Panc1 (cell line): ENCODE results near the gene AHDC1. TPM values are rescaled to one million over a fixed set of nuclear protein-coding genes. Genes with fewer than 3 reads are reported as not detected.

Source experiments
- ATAC-seq: fragments of 200-7000 bp; cut with Tn5 transposase; 2 replicates; pipeline ENCODE4 v1.9.1; 2020; ENCODE audit warnings: mild to moderate bottlenecking, moderate library complexity
- BruUV-seq: library from RNA; stranded (reverse); fragments of 400-500 nt; replicated peaks from 2 replicates; lab custom pipeline; 2021; lab: Mats Ljungman, UMichigan
- CTCF ChIA-PET: fragments of 300-600 bp; sonication (Branson Sonifier 250); formaldehyde crosslinking; loops from one replicate; lab custom pipeline; 2022; ENCODE audit warnings: antibody characterized with exemption; lab: Charles Lee
- POLR2A ChIA-PET: fragments of 300-600 bp; sonication (Branson Sonifier 250); formaldehyde crosslinking; loops from one replicate; lab custom pipeline; 2022; ENCODE audit warnings: antibody characterized with exemption; lab: Charles Lee
- DNase-seq: peaks from one replicate; pipeline ENCODE4 v3.0.0-alpha.2; 2010; ENCODE audit warnings: low read depth, low spot score
- H3K27ac ChIP-seq: 2 replicates; pipeline ENCODE4 v1.5.1; 2011; ENCODE audit warnings: mild to moderate bottlenecking, low read length, inconsistent platforms
- H3K27me3 ChIP-seq: fragments of 200-500 bp; sonication (Bioruptor generic); 2 replicates; pipeline ENCODE4 v1.6.0; 2014; ENCODE audit warnings: low read length, inconsistent platforms; ENCODE audit not compliant: control insufficient read depth, insufficient read depth
- H3K36me3 ChIP-seq: fragments of 200-500 bp; sonication (Bioruptor generic); 2 replicates; pipeline ENCODE4 v1.5.1; 2014; ENCODE audit warnings: inconsistent platforms, mild to moderate bottlenecking, low read length, moderate library complexity; ENCODE audit not compliant: control insufficient read depth, insufficient read depth
- H3K4me1 ChIP-seq: 2 replicates; pipeline ENCODE4 v1.5.1; 2011; ENCODE audit warnings: inconsistent platforms, mild to moderate bottlenecking, low read length, moderate library complexity; ENCODE audit not compliant: control insufficient read depth, insufficient read depth
- H3K4me3 ChIP-seq, 2 experiments: 2 replicates each; pipeline ENCODE4 v1.5.1; 2011 to 2012; ENCODE audit warnings: low read depth in 2 of 2, low read length in 2 of 2, mild to moderate bottlenecking in 2 of 2, inconsistent platforms in 1 of 2, moderate library complexity in 1 of 2
- H3K9me3 ChIP-seq: fragments of 200-500 bp; sonication (Bioruptor generic); 2 replicates; pipeline ENCODE4 v1.5.1; 2014; ENCODE audit warnings: low read depth, mild to moderate bottlenecking, inconsistent platforms, low read length, moderate library complexity; ENCODE audit not compliant: control insufficient read depth, insufficient read depth
- POLR2AphosphoS5 ChIP-seq: IDR thresholded peaks from 2 replicates; pipeline ENCODE4 v1.6.1; 2012; ENCODE audit warnings: mild to moderate bottlenecking, low read depth, low read length, moderate library complexity
- SIN3A ChIP-seq: IDR thresholded peaks from 2 replicates; pipeline ENCODE4 v1.6.1; 2012; ENCODE audit warnings: low read depth, mild to moderate bottlenecking, low read length, moderate library complexity, borderline replicate concordance; ENCODE audit not compliant: insufficient read depth
- TCF7L2 ChIP-seq: IDR thresholded peaks from 2 replicates; pipeline ENCODE4 v1.6.1; 2011; ENCODE audit warnings: mild to moderate bottlenecking, low read depth, low read length, inconsistent platforms
- in situ Hi-C: cut with HindIII; loops from 2 replicates; pipeline ENCODE4 v1.10.0; 2016; ENCODE audit warnings: low sequenced_read_pairs, low pct_unique_long_range_greater_than_20kb
- intact Hi-C: fragments of 100-400 bp; cut with micrococcal nuclease; formaldehyde crosslinking; loops from one replicate; pipeline ENCODE4 v1.10.0; 2022; ENCODE audit not compliant: unreplicated experiment
- total RNA-seq: library from RNA; stranded (reverse); gene quantifications from one replicate; pipeline ENCODE4 v1.2.1, GENCODE V29; 2021; ENCODE audit not compliant: unreplicated experiment
- TF ChIP-seq, protein P1 (sequence below): fragments of 450-650 bp; IDR thresholded peaks from 2 replicates; pipeline ENCODE4 v1.5.1; 2017; ENCODE audit warnings: mild to moderate bottlenecking
- TF ChIP-seq, protein P2 (sequence below), 2 experiments: IDR thresholded peaks; 2 replicates each; pipeline ENCODE4 v1.6.1; 2011 to 2012; ENCODE audit warnings: low read depth in 2 of 2, control low read depth in 1 of 2, low read length in 1 of 2, mild to moderate bottlenecking in 1 of 2, moderate library complexity in 1 of 2; ENCODE audit not compliant: insufficient read depth in 1 of 2

Gene AHDC1
- total RNA-seq, 1 experiment from 2014 or later: 47.1 TPM

DNA sequence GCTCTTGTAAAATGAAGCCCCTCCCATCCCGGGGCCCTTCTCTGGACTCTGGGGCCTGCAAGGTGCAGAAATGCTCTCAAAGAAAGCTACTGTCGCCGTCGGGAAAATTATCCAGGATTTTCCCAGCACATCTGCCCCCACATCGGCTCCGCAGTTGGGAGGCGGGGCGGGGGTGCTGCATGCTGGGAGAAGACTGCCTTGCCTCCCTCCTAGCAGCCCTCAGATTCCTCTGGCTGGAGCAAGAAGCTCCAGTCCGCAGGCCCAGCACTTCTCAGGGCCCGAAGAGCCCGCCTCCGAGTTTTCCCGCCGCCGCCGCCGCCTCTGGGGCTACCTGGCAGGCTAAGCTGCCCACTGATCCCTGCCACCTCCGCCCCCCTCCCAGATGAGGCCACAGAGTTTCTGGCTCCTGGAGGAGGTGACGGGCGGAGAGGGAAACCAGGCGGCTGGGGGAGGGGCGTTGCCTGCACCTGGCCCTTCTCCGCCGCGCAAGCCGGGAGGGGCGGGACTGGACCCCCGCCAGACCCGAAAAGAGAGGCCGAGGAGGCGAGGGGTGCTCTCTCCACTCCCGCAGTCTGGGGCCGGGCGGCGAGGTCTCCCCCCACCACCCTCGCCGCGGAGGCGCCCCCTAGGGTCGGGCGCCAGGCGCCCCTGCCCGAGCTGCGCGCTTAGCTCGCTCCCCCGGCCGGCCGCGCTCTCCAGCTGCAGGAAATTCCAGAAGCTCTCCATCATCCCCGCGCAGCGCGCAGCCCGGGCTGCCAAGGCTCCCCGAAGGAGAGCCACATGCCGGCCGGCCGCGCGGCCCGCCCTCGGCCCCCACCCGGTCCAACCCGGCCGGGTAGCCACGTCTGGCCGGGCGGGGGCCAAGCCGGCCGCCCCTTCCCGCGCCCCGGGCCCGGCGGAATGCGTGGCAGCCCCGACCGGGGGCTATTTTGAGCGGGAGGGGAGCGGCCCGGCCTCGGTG is 28.8 kb downstream of the AHDC1 start:
- no peaks in the 10 kb centered on the region for H3K9me3 ChIP-seq
- no peaks in the 10 kb centered on the region for H3K27me3 ChIP-seq
- ChIA-PET CTCF (interaction anchor here (0.6 to 1.2 kb wide), 5 partner anchors 13 to 268 kb away, joined by 4 to 11 read pairs (median 5); no protein-coding TSS in a partner anchor), POLR2A (interaction anchor here (0.6 to 0.8 kb wide), 3 partner anchors 9 to 19 kb away, joined by 3 to 4 read pairs (median 3); no protein-coding TSS in a partner anchor)
- peak; percentile 62 for ATAC-seq
- peaks cover 67% of the 10 kb centered on the region for H3K4me1 ChIP-seq
- peak overlapping the region; percentile 91 for H3K27ac ChIP-seq
- no TSS peak for BruUV-seq
- in situ Hi-C loops (no loop called here), intact Hi-C loops (no loop called here)
- no peaks in the 10 kb centered on the region for H3K36me3 ChIP-seq
- DNase-seq: no peak
- H3K4me3 ChIP-seq: peak overlapping the region; percentile 36 to 56
- TF ChIP-seq POLR2AphosphoS5: peak; percentile 19
- TF ChIP-seq, protein P1, sequence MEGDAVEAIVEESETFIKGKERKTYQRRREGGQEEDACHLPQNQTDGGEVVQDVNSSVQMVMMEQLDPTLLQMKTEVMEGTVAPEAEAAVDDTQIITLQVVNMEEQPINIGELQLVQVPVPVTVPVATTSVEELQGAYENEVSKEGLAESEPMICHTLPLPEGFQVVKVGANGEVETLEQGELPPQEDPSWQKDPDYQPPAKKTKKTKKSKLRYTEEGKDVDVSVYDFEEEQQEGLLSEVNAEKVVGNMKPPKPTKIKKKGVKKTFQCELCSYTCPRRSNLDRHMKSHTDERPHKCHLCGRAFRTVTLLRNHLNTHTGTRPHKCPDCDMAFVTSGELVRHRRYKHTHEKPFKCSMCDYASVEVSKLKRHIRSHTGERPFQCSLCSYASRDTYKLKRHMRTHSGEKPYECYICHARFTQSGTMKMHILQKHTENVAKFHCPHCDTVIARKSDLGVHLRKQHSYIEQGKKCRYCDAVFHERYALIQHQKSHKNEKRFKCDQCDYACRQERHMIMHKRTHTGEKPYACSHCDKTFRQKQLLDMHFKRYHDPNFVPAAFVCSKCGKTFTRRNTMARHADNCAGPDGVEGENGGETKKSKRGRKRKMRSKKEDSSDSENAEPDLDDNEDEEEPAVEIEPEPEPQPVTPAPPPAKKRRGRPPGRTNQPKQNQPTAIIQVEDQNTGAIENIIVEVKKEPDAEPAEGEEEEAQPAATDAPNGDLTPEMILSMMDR: peak; percentile 79
- TF ChIP-seq TCF7L2: no peak
- TF ChIP-seq, protein P2, sequence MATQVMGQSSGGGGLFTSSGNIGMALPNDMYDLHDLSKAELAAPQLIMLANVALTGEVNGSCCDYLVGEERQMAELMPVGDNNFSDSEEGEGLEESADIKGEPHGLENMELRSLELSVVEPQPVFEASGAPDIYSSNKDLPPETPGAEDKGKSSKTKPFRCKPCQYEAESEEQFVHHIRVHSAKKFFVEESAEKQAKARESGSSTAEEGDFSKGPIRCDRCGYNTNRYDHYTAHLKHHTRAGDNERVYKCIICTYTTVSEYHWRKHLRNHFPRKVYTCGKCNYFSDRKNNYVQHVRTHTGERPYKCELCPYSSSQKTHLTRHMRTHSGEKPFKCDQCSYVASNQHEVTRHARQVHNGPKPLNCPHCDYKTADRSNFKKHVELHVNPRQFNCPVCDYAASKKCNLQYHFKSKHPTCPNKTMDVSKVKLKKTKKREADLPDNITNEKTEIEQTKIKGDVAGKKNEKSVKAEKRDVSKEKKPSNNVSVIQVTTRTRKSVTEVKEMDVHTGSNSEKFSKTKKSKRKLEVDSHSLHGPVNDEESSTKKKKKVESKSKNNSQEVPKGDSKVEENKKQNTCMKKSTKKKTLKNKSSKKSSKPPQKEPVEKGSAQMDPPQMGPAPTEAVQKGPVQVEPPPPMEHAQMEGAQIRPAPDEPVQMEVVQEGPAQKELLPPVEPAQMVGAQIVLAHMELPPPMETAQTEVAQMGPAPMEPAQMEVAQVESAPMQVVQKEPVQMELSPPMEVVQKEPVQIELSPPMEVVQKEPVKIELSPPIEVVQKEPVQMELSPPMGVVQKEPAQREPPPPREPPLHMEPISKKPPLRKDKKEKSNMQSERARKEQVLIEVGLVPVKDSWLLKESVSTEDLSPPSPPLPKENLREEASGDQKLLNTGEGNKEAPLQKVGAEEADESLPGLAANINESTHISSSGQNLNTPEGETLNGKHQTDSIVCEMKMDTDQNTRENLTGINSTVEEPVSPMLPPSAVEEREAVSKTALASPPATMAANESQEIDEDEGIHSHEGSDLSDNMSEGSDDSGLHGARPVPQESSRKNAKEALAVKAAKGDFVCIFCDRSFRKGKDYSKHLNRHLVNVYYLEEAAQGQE (IDR thresholded peaks at IDR 0.05; ENCODE audit: insufficient read depth in 1 of 2, low read depth in 2 of 2, low read length in 1 of 2): no peak
- TF ChIP-seq SIN3A: peak; percentile 44; the same call in 1 of the 2 replicates

DNA sequence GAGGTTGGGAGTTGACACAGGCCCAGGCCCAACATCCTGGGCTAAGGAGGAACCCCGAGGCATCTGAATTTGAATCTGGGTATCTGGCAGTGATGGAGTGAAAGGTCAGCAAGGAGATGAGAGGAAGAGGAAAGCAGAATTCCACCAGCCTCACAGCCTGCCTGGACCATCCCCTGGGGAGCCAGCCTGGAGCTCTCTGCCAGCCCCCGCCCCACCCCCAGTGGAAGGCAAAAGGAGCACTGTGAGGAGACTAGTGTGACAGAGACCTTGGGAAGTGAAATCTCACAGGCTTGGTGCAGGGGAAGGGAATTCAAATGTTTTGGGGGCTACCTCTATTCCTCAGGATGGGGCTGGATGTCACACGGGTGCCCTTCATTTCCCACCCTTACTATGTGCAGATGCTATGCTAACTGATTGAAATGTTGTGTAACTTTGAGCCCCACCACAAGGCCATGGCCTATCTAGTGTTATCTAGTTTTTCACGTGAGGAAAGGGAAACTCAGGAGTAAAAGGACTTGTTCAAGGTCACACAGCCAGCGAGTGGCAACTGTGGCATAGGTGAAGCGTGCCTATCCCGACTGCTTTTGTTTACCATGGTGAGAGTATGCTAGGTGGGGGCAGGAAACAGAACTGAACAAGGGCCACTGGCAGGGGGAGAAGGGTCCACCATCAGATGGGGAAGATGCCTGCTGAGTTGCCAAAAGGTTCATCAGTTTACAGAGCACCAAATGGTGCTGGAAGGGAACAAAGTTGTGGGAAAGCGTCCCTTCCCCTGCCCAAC is 29.8 kb downstream of the AHDC1 start:
- peaks cover 76% of the 10 kb centered on the region for H3K4me1 ChIP-seq
- BruUV-seq: no TSS peak
- POLR2A ChIA-PET: no interaction called here
- no peaks in the 10 kb centered on the region for H3K9me3 ChIP-seq
- H3K36me3 ChIP-seq: no peaks in the 10 kb centered on the region
- DNase-seq (no peak), ATAC-seq (no peak)
- H3K4me3 ChIP-seq: peak overlapping the region in 1 of 2 experiments; percentile 56; a peak in 2 of 4 replicates
- H3K27me3 ChIP-seq: no peaks in the 10 kb centered on the region
- in situ Hi-C loops: no loop called here
- no peak for TF ChIP-seq POLR2AphosphoS5
- TF ChIP-seq SIN3A: no peak
- TF ChIP-seq TCF7L2: no peak
- TF ChIP-seq, protein P1: no peak
- TF ChIP-seq, protein P2 (IDR thresholded peaks at IDR 0.05; ENCODE audit: insufficient read depth in 1 of 2, low read depth in 2 of 2, low read length in 1 of 2): no peak
- peak overlapping the region; percentile 91 for H3K27ac ChIP-seq
- intact Hi-C loops: no loop called here
- CTCF ChIA-PET: interaction anchor here (0.5 to 7.6 kb wide), 5 partner anchors 17 to 117 kb away, joined by 3 to 46 read pairs (median 4); no protein-coding TSS in a partner anchor
